ENCODE results near the gene USP9X.
"Not testable (repeated sequence)": the region's sequence is repeated elsewhere in the genome, so short reads cannot be mapped to it uniquely, and the experiment has no call there.

Gene USP9X

GRCh38 chrX:41192880-41193279, 107.6 kb downstream of the USP9X start:
- no peak for DNase-seq

- DNase-seq, result no peak
These were observed 113.2 kb downstream of the USP9X start for GRCh38 chrX:41198410-41198809.

- no peak for DNase-seq
These were observed 115.5 kb downstream of the USP9X start for GRCh38 chrX:41200785-41201184.

- DNase-seq, result no peak
These were observed 124.6 kb downstream of the USP9X start for GRCh38 chrX:41209853-41210252.

GRCh38 chrX:41224605-41225004, 139.4 kb downstream of the USP9X start:
- no peak for DNase-seq

GRCh38 chrX:41233988-41234387, 148.7 kb downstream of the USP9X start:
- no peak for DNase-seq

GRCh38 chrX:41234471-41234870, 149.2 kb downstream of the USP9X start:
- not testable (repeated sequence) for DNase-seq

GRCh38 chrX:41234962-41235361, 149.7 kb downstream of the USP9X start:
- DNase-seq, result no peak

- DNase-seq, result no peak
These were observed 151.4 kb downstream of the USP9X start for GRCh38 chrX:41236629-41237028.

GRCh38 chrX:41240509-41240908, 155.3 kb downstream of the USP9X start:
- no peak for DNase-seq

- no peak for DNase-seq
These were observed 156.7 kb downstream of the USP9X start for GRCh38 chrX:41241962-41242361.

- DNase-seq, result no peak
These were observed 160.4 kb downstream of the USP9X start for GRCh38 chrX:41245641-41246040.

- DNase-seq, result no peak
These were observed 165.6 kb downstream of the USP9X start for GRCh38 chrX:41250867-41251266.

GRCh38 chrX:41257801-41258200, 172.6 kb downstream of the USP9X start:
- no peak for DNase-seq

GRCh38 chrX:41258226-41258625, 173.0 kb downstream of the USP9X start:
- DNase-seq, result no peak

GRCh38 chrX:41258871-41259270, 173.6 kb downstream of the USP9X start:
- no peak for DNase-seq

- no peak for DNase-seq
These were observed 174.3 kb downstream of the USP9X start for GRCh38 chrX:41259516-41259915.

GRCh38 chrX:41265615-41266014, 180.4 kb downstream of the USP9X start:
- DNase-seq, result peak; percentile 8

GRCh38 chrX:41273638-41274037, 188.4 kb downstream of the USP9X start:
- no peak for DNase-seq

GRCh38 chrX:41275661-41276609, 190.7 kb downstream of the USP9X start:
- DNase-seq, result peak; percentile 32

- DNase-seq, result no peak
These were observed 191.6 kb downstream of the USP9X start for GRCh38 chrX:41276661-41277506.

GRCh38 chrX:41282307-41282706, 197.1 kb downstream of the USP9X start:
- DNase-seq, result not testable (repeated sequence)

- DNase-seq, result not testable (repeated sequence)
These were observed 200.7 kb downstream of the USP9X start for GRCh38 chrX:41285928-41286327.

Measured in T-helper 9 cell (primary cell).